Ovary (tissue), 9 donors: ENCODE results near the gene STUB1. TPM values are rescaled to one million over a fixed set of nuclear protein-coding genes. Genes with fewer than 3 reads are reported as not detected.

ENCODE experiments used
- DNase-seq, 5 donors: peaks; one replicate each; pipeline ENCODE4 v3.0.0-alpha.2; 2019 to 2020
- H3K27ac ChIP-seq, 2 donors: fragments of 200-600 bp; one replicate each; pipeline versions ENCODE4 v1.5.1 to v1.8.0; 2019 to 2022
- H3K27me3 ChIP-seq: fragments of 200-600 bp; one replicate; pipeline ENCODE4 v1.8.0; 2022
- H3K36me3 ChIP-seq: fragments of 200-600 bp; sonication (generic); one replicate; pipeline ENCODE4 v1.5.1; 2019
- H3K4me1 ChIP-seq: one replicate; pipeline ENCODE4 v1.8.1; 2013; ENCODE audit warnings: mild to moderate bottlenecking, moderate library complexity; ENCODE audit not compliant: insufficient read depth
- H3K4me3 ChIP-seq: fragments of 200-600 bp; sonication (generic); one replicate; pipeline ENCODE4 v1.5.1; 2017
- H3K9me3 ChIP-seq, 2 donors: fragments of 200-600 bp in 1 of 2; sonication (generic) in 1 of 2; one replicate each; pipeline versions ENCODE4 v1.5.1 to v1.8.1; 2013 to 2019; ENCODE audit warnings: mild to moderate bottlenecking in 1 of 2, moderate library complexity in 1 of 2
- EP300 ChIP-seq: sonication (generic); formaldehyde crosslinking; IDR thresholded peaks from one replicate; pipeline ENCODE4 v1.6.1; 2017; ENCODE audit warnings: antibody characterized with exemption
- POLR2A ChIP-seq: fragments of 450-650 bp; IDR thresholded peaks from one replicate; pipeline ENCODE4 v1.6.1; 2017; ENCODE audit warnings: antibody characterized with exemption, mild to moderate bottlenecking, moderate library complexity
- WGBS, 3 donors: extraction: QIAGEN DNeasy Blood & Tissue Kit in 1 of 3; methylation state at CpG; one replicate each; pipeline versions ENCODE4 v1.1.5 to v1.1.7; 2013 to 2017; 5-methylcytosine and 5-hydroxymethylcytosine counted together
- intact Hi-C, 4 donors: fragments of 100-400 bp; cut with DNase I; formaldehyde crosslinking; loops; one replicate each; pipeline versions ENCODE4 v1.11.0 to v1.15.1; 2022 to 2023
- polyA plus RNA-seq, 2 donors: library from polyadenylated mRNA; stranded (reverse); fragments of 200-250 nt in 1 of 2; fragments of 350-450 nt in 1 of 2; fragmentation: Illumina TruSeq in 1 of 2; extraction: RNeasy Lipid Tissue Mini Kit (QIAGEN cat#74804) in 1 of 2; gene quantifications; one replicate each; pipeline ENCODE4 v1.2.3, GENCODE V29; 2013 to 2014
- total RNA-seq, 7 donors: library from RNA; depleted of rRNA in 2 of 7; stranded (reverse); fragments of >200 nt in 2 of 7; fragmentation: NEBNext Ultra II Directional in 3 of 7; extraction: Animal tissue kit (Norgen Biotek cat#: 25700) in 3 of 7; gene quantifications; one replicate each; pipeline versions ENCODE4 v1.1.0 to v1.2.4, GENCODE V29; 2016 to 2023
- TF ChIP-seq, protein P1 (sequence below), 3 donors: fragments of 450-650 bp in 2 of 3; fragments of 200-600 bp in 1 of 3; IDR thresholded peaks; one replicate each; pipeline versions ENCODE4 v1.5.1 to v1.8.0; 2016 to 2022; ENCODE audit warnings: antibody characterized with exemption in 3 of 3, mild to moderate bottlenecking in 1 of 3
- donor health status: DM: no; HTN: no; CAD: no; lungs with moderate emphysema.
- donor health status: DM: no; HTN: no; CAD: no.
- donor health status: Bipolar disorder and iron deficiency.
- donor health status: DM: yes; HTN: yes; CAD: no.
- donor health status: DM: no; HTN: no; CAD: no.
- donor health status: DM: yes; HTN: yes; CAD: no.

Gene STUB1
- total and polyA plus RNA-seq, 9 donors, result 20.1 to 115 (median 102) TPM

DNA sequence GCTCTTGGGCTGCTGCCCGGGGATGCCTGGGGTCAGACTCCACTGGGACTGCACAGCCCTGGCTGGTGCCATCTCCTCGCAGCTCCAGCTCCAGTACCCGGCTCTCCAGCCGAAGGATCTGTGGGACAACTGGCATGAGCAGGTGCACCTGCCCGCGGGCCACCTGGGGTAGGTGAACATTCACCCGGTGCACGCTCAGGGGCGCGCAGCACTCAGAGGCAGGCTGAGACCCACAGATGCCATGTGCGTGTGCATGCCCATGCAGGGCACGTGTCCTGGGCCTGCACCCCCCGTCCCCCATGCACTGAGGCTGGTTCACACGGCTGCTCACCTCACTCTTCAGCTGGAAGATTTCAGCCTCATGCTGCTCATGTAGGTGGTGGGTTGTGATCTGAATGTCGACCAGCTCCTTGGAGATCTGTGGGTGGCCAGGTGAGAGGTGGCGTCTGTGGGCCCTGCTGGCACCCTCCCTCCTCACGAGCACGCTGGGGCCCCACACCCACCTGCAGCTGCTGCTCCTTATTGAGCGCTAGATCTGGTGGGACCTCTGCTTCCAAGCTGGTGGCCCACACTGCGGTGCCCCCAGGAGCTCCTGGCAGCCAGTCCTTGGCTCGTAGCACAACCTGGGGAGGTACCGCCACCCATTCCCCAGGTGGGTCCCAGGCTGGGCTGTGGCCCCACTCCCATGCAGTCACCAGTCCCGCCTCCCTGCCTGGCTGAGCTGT lies 45.4 kb downstream of the STUB1 start:
- H3K27me3 ChIP-seq, result peaks cover 15% of the 10 kb centered on the region

DNA sequence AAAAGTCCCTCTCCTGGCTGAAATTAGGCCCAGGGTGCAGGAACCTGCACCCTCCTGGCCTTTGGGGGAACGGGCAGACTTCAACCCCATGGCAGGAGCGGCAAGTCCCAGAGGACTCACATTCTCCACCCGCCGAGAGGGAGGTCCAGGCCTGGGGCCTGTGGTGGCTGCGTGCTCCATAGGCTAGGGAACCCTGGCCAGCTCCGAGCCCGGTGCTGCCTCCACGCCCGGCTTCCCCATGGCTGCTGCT lies 45.9 kb downstream of the STUB1 start:
- no peaks in the 10 kb centered on the region for H3K36me3 ChIP-seq
- 11 to 18% (median 14%) methylated on average over 6 to 9 of the region's 9 CpGs for WGBS, 3 donors
- intact Hi-C loops, result no loop called here
- H3K27me3 ChIP-seq, result peaks cover 15% of the 10 kb centered on the region
- H3K4me3 ChIP-seq, result no peak overlapping the region
- no peaks in the 10 kb centered on the region for H3K9me3 ChIP-seq
- peaks cover 15% of the 10 kb centered on the region for H3K4me1 ChIP-seq
- DNase-seq, result no peak
- no peak for TF ChIP-seq POLR2A
- TF ChIP-seq, protein P1, sequence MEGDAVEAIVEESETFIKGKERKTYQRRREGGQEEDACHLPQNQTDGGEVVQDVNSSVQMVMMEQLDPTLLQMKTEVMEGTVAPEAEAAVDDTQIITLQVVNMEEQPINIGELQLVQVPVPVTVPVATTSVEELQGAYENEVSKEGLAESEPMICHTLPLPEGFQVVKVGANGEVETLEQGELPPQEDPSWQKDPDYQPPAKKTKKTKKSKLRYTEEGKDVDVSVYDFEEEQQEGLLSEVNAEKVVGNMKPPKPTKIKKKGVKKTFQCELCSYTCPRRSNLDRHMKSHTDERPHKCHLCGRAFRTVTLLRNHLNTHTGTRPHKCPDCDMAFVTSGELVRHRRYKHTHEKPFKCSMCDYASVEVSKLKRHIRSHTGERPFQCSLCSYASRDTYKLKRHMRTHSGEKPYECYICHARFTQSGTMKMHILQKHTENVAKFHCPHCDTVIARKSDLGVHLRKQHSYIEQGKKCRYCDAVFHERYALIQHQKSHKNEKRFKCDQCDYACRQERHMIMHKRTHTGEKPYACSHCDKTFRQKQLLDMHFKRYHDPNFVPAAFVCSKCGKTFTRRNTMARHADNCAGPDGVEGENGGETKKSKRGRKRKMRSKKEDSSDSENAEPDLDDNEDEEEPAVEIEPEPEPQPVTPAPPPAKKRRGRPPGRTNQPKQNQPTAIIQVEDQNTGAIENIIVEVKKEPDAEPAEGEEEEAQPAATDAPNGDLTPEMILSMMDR (IDR thresholded peaks at IDR 0.05), result no peak
- TF ChIP-seq EP300, result no peak
- no peak overlapping the region for H3K27ac ChIP-seq

More for the DNA sequence above, 45.4 kb downstream of the STUB1 start:
- Histone ChIP-seq H3K36me3 (no peaks in the 10 kb centered on the region), H3K4me3 (no peak overlapping the region), H3K4me1 (peaks cover 15% of the 10 kb centered on the region), H3K9me3 (no peaks in the 10 kb centered on the region), H3K27ac (no peak overlapping the region)
- TF ChIP-seq, protein P1 (IDR thresholded peaks at IDR 0.05), result no peak
- no peak for TF ChIP-seq POLR2A
- intact Hi-C loops, result no loop called here
- WGBS, 3 donors, result 61 to 63% (median 63%) methylated on average over 17 to 23 of the region's 23 CpGs
- no peak for DNase-seq

DNA sequence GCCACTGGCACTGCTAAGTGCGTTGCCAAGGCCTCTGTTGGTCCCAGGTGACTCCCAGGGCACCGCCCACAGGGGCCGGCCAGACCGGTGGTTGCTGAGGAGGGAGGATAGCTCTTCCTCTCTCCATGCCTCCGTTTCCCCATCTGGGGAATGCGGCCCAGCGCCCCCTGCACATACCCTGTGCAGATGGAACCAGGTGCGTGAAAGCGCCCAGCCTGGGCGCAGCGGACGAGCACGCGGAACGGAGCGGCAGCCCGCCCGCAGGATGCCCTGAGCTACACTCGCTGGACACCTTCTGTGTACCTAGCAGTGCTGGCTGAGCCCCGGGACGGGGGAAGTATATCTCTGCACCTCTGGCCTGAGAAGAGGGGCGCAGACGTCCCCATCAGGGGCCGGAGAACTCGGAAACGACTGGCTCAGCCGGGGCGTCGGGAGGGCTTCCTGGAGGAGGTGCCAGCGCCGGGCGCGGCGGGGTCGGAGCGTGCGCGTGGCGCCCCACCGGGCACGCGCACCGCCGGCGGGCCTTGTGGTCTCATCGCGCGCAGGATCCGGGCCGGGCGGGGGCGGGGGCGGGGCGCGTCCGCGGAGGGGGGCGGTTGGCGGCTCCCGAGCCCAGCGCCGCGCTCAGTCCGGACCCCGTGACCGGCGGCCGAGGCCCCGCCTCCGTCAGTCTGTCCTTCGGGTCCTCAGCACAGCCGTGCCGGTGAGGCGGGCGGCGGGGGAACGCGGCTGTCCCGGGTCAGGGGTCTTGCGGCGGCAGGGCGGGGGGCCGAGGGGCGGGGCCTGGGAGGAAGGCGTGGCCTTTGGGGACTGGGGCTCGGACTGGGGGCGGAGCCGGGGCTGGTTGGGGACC lies 46.5 kb downstream of the STUB1 start, which contains the start of the genes CCDC78 and HAGHL:
Gene CCDC78, minus strand, starts transcription at position 6 of the 853 bp plus-strand sequence. CDS start 76 bp downstream, outside the sequence.
Gene HAGHL, plus strand, starts transcription at position 669 of the 853 bp plus-strand sequence. CDS start 404 bp downstream, outside the sequence.
- no peaks in the 10 kb centered on the region for H3K9me3 ChIP-seq
- peaks cover 12% of the 10 kb centered on the region for H3K4me1 ChIP-seq
- TF ChIP-seq EP300, result no peak
- TF ChIP-seq, protein P1 (IDR thresholded peaks at IDR 0.05), result no peak
- TF ChIP-seq POLR2A, result no peak
- peak in 2 of 5 donors; percentile 55 to 59 for DNase-seq
- intact Hi-C loops, result no loop called here
- peak within 1 kb of the TSS; percentile 32 for H3K4me3 ChIP-seq
- WGBS, 3 donors, result 1% methylated on average over 39 to 88 of the region's 88 CpGs
- no peaks in the 10 kb centered on the region for H3K36me3 ChIP-seq
- no peak within 1 kb of the TSS for H3K27ac ChIP-seq
- H3K27me3 ChIP-seq, result peaks cover 15% of the 10 kb centered on the region

DNA sequence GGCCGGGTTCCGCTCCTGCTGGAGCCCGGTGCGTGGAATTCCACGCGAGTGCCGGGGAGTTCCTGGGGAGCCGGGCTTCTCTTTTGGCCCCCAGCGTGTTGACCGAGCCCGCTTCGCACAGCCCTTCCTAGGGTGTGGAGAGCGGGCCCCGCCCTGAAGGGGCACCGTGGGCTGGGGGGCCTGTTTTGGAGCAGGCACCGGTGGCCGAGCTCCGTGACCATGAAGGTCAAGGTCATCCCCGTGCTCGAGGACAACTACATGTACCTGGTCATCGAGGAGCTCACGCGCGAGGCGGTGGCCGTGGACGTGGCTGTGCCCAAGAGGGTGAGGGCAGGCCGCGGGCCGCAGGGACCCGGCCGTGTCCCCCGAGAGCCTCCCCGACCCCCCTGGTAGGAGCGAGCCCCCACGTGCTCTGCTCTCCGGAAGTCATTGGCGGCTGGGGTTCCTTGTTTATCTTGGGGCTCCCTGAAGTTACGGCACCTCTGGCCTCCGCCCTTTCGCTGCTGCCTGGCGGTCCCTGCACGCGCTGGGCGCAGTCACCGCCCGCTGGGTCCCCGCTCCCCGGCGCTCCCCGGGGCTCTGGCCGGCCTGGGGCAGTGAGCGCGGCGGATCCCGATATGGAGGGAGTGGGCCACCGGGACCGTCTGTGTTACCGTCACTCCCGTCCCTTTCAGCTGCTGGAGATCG lies 47.2 kb downstream of the STUB1 start:
- H3K4me1 ChIP-seq, result peaks cover 9% of the 10 kb centered on the region
- no peaks in the 10 kb centered on the region for H3K9me3 ChIP-seq
- H3K27me3 ChIP-seq, result peaks cover 15% of the 10 kb centered on the region
- H3K36me3 ChIP-seq, result no peaks in the 10 kb centered on the region
- H3K27ac ChIP-seq, result no peak overlapping the region
- 0 to 2% (median 1%) methylated on average over 28 to 61 of the region's 61 CpGs for WGBS, 3 donors
- peak overlapping the region; percentile 32 for H3K4me3 ChIP-seq
- intact Hi-C loops, result no loop called here
- no peak for DNase-seq
- TF ChIP-seq, protein P1 (IDR thresholded peaks at IDR 0.05), result no peak
- no peak for TF ChIP-seq EP300
- TF ChIP-seq POLR2A, result no peak
